ENCODE results near the gene TMED1. TPM values are rescaled to one million over a fixed set of nuclear protein-coding genes. Genes with fewer than 3 reads are reported as not detected.

The TMED1 gene
- total and polyA plus RNA-seq, 12 donors = 25.9 to 88.6 (median 33.5) TPM

- DNase-seq = no peak
- peak overlapping the region in 8 of 10 donors; percentile 41 to 76 (median 58) for H3K27ac ChIP-seq
- intact Hi-C loops (cut with DNase I) = no loop called here
- WGBS, 2 donors = 88 to 92% methylated on average over 11 of the region's 11 CpGs
- no peak for ATAC-seq
- no peak for TF ChIP-seq CTCF (IDR thresholded peaks at IDR 0.05)
- peak overlapping the region in 9 of 10 donors; percentile 3 to 39 (median 25) for H3K4me3 ChIP-seq
- peaks cover 0 to 45% (median 0%) of the 10 kb centered on the region in 9 donors for H3K4me1 ChIP-seq
- H3K36me3 ChIP-seq = peaks cover 0 to 96% (median 56%) of the 10 kb centered on the region in 9 donors
- no peaks in the 10 kb centered on the region for H3K9me3 ChIP-seq
- no peaks in the 10 kb centered on the region for H3K27me3 ChIP-seq
Observed at GRCh38 chr19:10816691-10817090, 19.3 kb downstream of the TMED1 start.

GRCh38 chr19:10815969-10816644 is 19.9 kb downstream of the TMED1 start:
- DNase-seq = no peak
- peak overlapping the region in 5 of 10 donors; percentile 22 to 87 (median 61) for H3K27ac ChIP-seq

GRCh38 chr19:10815007-10815536 is 20.9 kb downstream of the TMED1 start:
- Histone ChIP-seq H3K36me3 (peaks cover 0 to 96% (median 55%) of the 10 kb centered on the region in 9 donors), H3K4me1 (peaks cover 0 to 58% (median 0%) of the 10 kb centered on the region in 9 donors), H3K27me3 (no peaks in the 10 kb centered on the region), H3K27ac (peak overlapping the region in 1 of 10 donors; percentile 87), H3K9me3 (no peaks in the 10 kb centered on the region), H3K4me3 (no peak overlapping the region)
- no peak for DNase-seq
- TF ChIP-seq CTCF (IDR thresholded peaks at IDR 0.05) = no peak
- WGBS, 2 donors = 96% methylated on average over 9 of the region's 9 CpGs
- intact Hi-C loops (cut with DNase I) = no loop called here
- ATAC-seq = no peak

More at GRCh38 chr19:10815969-10816644, 19.9 kb downstream of the TMED1 start:
- Histone ChIP-seq H3K36me3 (peaks cover 0 to 96% (median 57%) of the 10 kb centered on the region in 9 donors), H3K4me1 (peaks cover 0 to 50% (median 0%) of the 10 kb centered on the region in 9 donors), H3K27me3 (no peaks in the 10 kb centered on the region), H3K4me3 (peak overlapping the region in 6 of 10 donors; percentile 23 to 39 (median 34)), H3K9me3 (no peaks in the 10 kb centered on the region)
- TF ChIP-seq CTCF (IDR thresholded peaks at IDR 0.05) = no peak
- ATAC-seq = no peak
- WGBS, 2 donors = 91 to 93% methylated on average over 21 of the region's 21 CpGs
- intact Hi-C loops (cut with DNase I) = no loop called here

GRCh38 chr19:10812902-10813404 is 23.1 kb downstream of the TMED1 start:
- peak in 7 of 8 donors; percentile 45 to 72 (median 52) for ATAC-seq
- H3K27me3 ChIP-seq = no peaks in the 10 kb centered on the region
- intact Hi-C loops (cut with DNase I) = no loop called here
- peak overlapping the region in 4 of 10 donors; percentile 9 to 87 (median 41) for H3K27ac ChIP-seq
- H3K9me3 ChIP-seq = no peaks in the 10 kb centered on the region
- H3K4me1 ChIP-seq = peaks cover 0 to 73% (median 0%) of the 10 kb centered on the region in 9 donors
- 55 to 60% methylated on average over 9 of the region's 9 CpGs for WGBS, 2 donors
- peak in 1 of 2 donors; percentile 42 for DNase-seq
- H3K4me3 ChIP-seq = no peak overlapping the region
- H3K36me3 ChIP-seq = peaks cover 0 to 99% (median 64%) of the 10 kb centered on the region in 9 donors
- no peak for TF ChIP-seq CTCF (IDR thresholded peaks at IDR 0.05)
